Measurements from ENCODE around the gene MDFI. TPM values are rescaled to one million over a fixed set of nuclear protein-coding genes. Genes with fewer than 3 reads are reported as not detected.

Gene MDFI
- total RNA-seq, 1 experiment from 2014 or later, result 53.7 TPM

Other genes starting within 250 kb of the MDFI start
- gene FOXP4, start 92.1 kb upstream of the MDFI start, total RNA-seq (2014; rRNA removed; shearing (Covaris generic)), result 3.0 and 3.7 TPM in 2 replicates
- 4.0 and 8.1 TPM in 2 replicates for gene TFEB, start 97.1 kb downstream of the MDFI start, total RNA-seq (2014; rRNA removed; shearing (Covaris generic))
- gene PGC, start 108.9 kb downstream of the MDFI start, total RNA-seq (2014; rRNA removed; shearing (Covaris generic)), result not detected in 2 replicates
- gene FRS3, start 141.4 kb downstream of the MDFI start, total RNA-seq (2014; rRNA removed; shearing (Covaris generic)), result 0.74 and 2.3 TPM in 2 replicates
- gene PRICKLE4, start 142.3 kb downstream of the MDFI start, total RNA-seq (2014; rRNA removed; shearing (Covaris generic)), result not detected in 2 replicates
- gene TOMM6, start 149.2 kb downstream of the MDFI start, total RNA-seq (2014; rRNA removed; shearing (Covaris generic)), result 229 and 285 TPM in 2 replicates